Raji (cell line): Measurements from ENCODE around the gene PCDHGA7.
"Not testable (repeated sequence)": the region's sequence is repeated elsewhere in the genome, so short reads cannot be mapped to it uniquely, and the experiment has no call there.

Experiments used
- POLR2A ChIP-seq: IDR thresholded peaks from 2 replicates; pipeline ENCODE4 v1.6.1; 2011; ENCODE audit warnings: low read depth, low read length, control low read depth; ENCODE audit not compliant: insufficient read depth

PCDHGA7 gene

GRCh38 chr5:141360685-141361084, 21.9 kb upstream of the PCDHGA7 start:
- no peak for TF ChIP-seq POLR2A

- TF ChIP-seq POLR2A: no peak
These were observed 19.8 kb upstream of the PCDHGA7 start for GRCh38 chr5:141362719-141363118.

GRCh38 chr5:141363952-141364660, 18.4 kb upstream of the PCDHGA7 start, which contains the start of gene PCDHGA5:
Gene PCDHGA5 (plus strand): TSS chr5:141364162. CDS start chr5:141364331, 169 bp downstream.
- TF ChIP-seq POLR2A: no peak

GRCh38 chr5:141366016-141366896, 16.3 kb upstream of the PCDHGA7 start:
- no peak for TF ChIP-seq POLR2A

- no peak for TF ChIP-seq POLR2A
These were observed 12.3 kb upstream of the PCDHGA7 start, which contains the start of gene PCDHGB3 for GRCh38 chr5:141369994-141370848. Gene PCDHGB3 (plus strand): TSS chr5:141370242. CDS start chr5:141370395, 153 bp downstream.

GRCh38 chr5:141371572-141372475, 10.7 kb upstream of the PCDHGA7 start:
- no peak for TF ChIP-seq POLR2A

- TF ChIP-seq POLR2A: no peak
These were observed 8.7 kb upstream of the PCDHGA7 start, which contains the start of gene PCDHGA6 for GRCh38 chr5:141373673-141374317. Gene PCDHGA6 (plus strand): TSS chr5:141373891. CDS start chr5:141374084, 193 bp downstream.

- TF ChIP-seq POLR2A: no peak
These were observed 7.9 kb upstream of the PCDHGA7 start for GRCh38 chr5:141374627-141375026.

GRCh38 chr5:141383345-141383744, 803 bp downstream of the PCDHGA7 start:
- TF ChIP-seq POLR2A: no peak

GRCh38 chr5:141384471-141385267, 2.1 kb downstream of the PCDHGA7 start:
- TF ChIP-seq POLR2A: no peak

GRCh38 chr5:141387557-141388311, 5.2 kb downstream of the PCDHGA7 start, which contains the start of gene PCDHGB4:
Gene PCDHGB4 (plus strand): TSS chr5:141387698. CDS start chr5:141387885, 187 bp downstream.
- not testable (repeated sequence) for TF ChIP-seq POLR2A

GRCh38 chr5:141388661-141389060, 6.1 kb downstream of the PCDHGA7 start:
- TF ChIP-seq POLR2A: no peak
